ENCODE data around the gene MT1E. TPM values are rescaled to one million over a fixed set of nuclear protein-coding genes. Genes with fewer than 3 reads are reported as not detected.

MT1E gene
- total and polyA plus RNA-seq, 2 of the 13 experiments (the other 11 are each of a cell fraction or from before 2014, with no cell fraction given): 110 to 1,072 TPM

DNA sequence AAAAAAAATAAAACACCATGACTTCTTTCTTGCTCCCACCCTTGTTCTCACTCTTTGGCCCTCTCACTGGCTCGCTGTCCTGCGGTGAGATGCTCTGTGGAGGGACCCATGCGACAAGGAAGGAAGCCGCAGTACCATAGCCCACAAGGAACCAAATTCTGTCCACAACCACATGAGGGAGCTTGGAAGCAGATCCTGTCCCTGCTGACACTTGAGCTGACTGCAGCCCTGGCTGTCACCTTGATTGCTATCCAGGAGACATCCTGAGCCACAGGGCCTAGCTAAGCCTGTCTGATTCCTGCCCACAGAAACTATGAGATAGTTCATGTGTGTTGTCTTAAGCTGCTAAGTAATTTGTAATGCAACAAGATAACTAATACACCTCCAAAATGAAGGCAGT lies 22.0 kb upstream of the MT1E start (continued):
- TF ChIP-seq, protein P1, sequence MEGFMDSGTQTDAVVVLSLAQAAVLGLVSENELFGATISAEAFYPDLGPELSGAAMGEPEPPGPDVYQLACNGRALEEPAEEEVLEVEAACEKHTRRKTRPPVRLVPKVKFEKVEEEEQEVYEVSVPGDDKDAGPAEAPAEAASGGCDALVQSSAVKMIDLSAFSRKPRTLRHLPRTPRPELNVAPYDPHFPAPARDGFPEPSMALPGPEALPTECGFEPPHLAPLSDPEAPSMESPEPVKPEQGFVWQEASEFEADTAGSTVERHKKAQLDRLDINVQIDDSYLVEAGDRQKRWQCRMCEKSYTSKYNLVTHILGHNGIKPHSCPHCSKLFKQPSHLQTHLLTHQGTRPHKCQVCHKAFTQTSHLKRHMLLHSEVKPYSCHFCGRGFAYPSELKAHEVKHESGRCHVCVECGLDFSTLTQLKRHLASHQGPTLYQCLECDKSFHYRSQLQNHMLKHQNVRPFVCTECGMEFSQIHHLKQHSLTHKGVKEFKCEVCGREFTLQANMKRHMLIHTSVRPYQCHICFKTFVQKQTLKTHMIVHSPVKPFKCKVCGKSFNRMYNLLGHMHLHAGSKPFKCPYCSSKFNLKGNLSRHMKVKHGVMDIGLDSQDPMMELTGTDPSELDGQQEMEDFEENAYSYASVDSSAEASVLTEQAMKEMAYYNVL (CRISPR knock-in tag; IDR thresholded peaks at IDR 0.05; ENCODE audit: borderline replicate concordance): peak; percentile 54; the same call in 1 of the 2 replicates
- TF ChIP-seq POLR2AphosphoS5 (IDR thresholded peaks at IDR 0.05; ENCODE audit: low read depth, low read length): no peak
- no peak for TF ChIP-seq ZMYM4 (CRISPR knock-in tag; IDR thresholded peaks at IDR 0.05)
- no peak for TF ChIP-seq CCDC6 (CRISPR knock-in tag; IDR thresholded peaks at IDR 0.05)
- no peak for TF ChIP-seq ZNF510 (CRISPR knock-in tag; IDR thresholded peaks at IDR 0.05; ENCODE audit: low read depth)
- no peak for TF ChIP-seq ZNF850 (CRISPR knock-in tag; conservative IDR thresholded peaks at IDR 0.05)
- TF ChIP-seq ZNF446 (CRISPR knock-in tag; IDR thresholded peaks at IDR 0.05): no peak
- peak; percentile 77; the same call in 1 of the 2 replicates for TF ChIP-seq ZNF614 (CRISPR knock-in tag; IDR thresholded peaks at IDR 0.05; ENCODE audit: borderline replicate concordance)
- no peak for TF ChIP-seq ZFP1 (CRISPR knock-in tag; IDR thresholded peaks at IDR 0.05)
- TF ChIP-seq SAFB2 (CRISPR knock-in tag; IDR thresholded peaks at IDR 0.05; ENCODE audit: borderline replicate concordance, low read depth): peak; percentile 31; the same call in 1 of the 2 replicates
- TF ChIP-seq ZNF781 (CRISPR knock-in tag; IDR thresholded peaks at IDR 0.05; ENCODE audit: borderline replicate concordance, not compliant biosample characterization): no peak
- TF ChIP-seq HES4 (CRISPR knock-in tag; IDR thresholded peaks at IDR 0.05; ENCODE audit: borderline replicate concordance): no peak
- TF ChIP-seq, protein P2, sequence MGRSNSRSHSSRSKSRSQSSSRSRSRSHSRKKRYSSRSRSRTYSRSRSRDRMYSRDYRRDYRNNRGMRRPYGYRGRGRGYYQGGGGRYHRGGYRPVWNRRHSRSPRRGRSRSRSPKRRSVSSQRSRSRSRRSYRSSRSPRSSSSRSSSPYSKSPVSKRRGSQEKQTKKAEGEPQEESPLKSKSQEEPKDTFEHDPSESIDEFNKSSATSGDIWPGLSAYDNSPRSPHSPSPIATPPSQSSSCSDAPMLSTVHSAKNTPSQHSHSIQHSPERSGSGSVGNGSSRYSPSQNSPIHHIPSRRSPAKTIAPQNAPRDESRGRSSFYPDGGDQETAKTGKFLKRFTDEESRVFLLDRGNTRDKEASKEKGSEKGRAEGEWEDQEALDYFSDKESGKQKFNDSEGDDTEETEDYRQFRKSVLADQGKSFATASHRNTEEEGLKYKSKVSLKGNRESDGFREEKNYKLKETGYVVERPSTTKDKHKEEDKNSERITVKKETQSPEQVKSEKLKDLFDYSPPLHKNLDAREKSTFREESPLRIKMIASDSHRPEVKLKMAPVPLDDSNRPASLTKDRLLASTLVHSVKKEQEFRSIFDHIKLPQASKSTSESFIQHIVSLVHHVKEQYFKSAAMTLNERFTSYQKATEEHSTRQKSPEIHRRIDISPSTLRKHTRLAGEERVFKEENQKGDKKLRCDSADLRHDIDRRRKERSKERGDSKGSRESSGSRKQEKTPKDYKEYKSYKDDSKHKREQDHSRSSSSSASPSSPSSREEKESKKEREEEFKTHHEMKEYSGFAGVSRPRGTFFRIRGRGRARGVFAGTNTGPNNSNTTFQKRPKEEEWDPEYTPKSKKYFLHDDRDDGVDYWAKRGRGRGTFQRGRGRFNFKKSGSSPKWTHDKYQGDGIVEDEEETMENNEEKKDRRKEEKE (IDR thresholded peaks at IDR 0.05): no peak
- no peak for TF ChIP-seq ATM (IDR thresholded peaks at IDR 0.05; ENCODE audit: borderline replicate concordance)
- TF ChIP-seq, protein P3, sequence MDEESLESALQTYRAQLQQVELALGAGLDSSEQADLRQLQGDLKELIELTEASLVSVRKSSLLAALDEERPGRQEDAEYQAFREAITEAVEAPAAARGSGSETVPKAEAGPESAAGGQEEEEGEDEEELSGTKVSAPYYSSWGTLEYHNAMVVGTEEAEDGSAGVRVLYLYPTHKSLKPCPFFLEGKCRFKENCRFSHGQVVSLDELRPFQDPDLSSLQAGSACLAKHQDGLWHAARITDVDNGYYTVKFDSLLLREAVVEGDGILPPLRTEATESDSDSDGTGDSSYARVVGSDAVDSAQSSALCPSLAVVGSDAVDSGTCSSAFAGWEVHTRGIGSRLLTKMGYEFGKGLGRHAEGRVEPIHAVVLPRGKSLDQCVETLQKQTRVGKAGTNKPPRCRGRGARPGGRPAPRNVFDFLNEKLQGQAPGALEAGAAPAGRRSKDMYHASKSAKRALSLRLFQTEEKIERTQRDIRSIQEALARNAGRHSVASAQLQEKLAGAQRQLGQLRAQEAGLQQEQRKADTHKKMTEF (CRISPR knock-in tag; IDR thresholded peaks at IDR 0.05): 0 out of 2 replicates have a peak, but pooled peaks have one; percentile 28
- TF ChIP-seq SPEN (CRISPR knock-in tag; IDR thresholded peaks at IDR 0.05; ENCODE audit: low read depth): peak; percentile 69
- TF ChIP-seq SMAD9 (CRISPR knock-in tag; IDR thresholded peaks at IDR 0.05): no peak
- no peak for TF ChIP-seq ZNF780A (CRISPR knock-in tag; IDR thresholded peaks at IDR 0.05)
- TF ChIP-seq, protein P4, sequence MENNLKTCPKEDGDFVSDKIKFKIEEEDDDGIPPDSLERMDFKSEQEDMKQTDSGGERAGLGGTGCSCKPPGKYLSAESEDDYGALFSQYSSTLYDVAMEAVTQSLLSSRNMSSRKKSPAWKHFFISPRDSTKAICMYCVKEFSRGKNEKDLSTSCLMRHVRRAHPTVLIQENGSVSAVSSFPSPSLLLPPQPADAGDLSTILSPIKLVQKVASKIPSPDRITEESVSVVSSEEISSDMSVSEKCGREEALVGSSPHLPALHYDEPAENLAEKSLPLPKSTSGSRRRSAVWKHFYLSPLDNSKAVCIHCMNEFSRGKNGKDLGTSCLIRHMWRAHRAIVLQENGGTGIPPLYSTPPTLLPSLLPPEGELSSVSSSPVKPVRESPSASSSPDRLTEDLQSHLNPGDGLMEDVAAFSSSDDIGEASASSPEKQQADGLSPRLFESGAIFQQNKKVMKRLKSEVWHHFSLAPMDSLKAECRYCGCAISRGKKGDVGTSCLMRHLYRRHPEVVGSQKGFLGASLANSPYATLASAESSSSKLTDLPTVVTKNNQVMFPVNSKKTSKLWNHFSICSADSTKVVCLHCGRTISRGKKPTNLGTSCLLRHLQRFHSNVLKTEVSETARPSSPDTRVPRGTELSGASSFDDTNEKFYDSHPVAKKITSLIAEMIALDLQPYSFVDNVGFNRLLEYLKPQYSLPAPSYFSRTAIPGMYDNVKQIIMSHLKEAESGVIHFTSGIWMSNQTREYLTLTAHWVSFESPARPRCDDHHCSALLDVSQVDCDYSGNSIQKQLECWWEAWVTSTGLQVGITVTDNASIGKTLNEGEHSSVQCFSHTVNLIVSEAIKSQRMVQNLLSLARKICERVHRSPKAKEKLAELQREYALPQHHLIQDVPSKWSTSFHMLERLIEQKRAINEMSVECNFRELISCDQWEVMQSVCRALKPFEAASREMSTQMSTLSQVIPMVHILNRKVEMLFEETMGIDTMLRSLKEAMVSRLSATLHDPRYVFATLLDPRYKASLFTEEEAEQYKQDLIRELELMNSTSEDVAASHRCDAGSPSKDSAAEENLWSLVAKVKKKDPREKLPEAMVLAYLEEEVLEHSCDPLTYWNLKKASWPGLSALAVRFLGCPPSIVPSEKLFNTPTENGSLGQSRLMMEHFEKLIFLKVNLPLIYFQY (CRISPR knock-in tag; IDR thresholded peaks at IDR 0.05; ENCODE audit: borderline replicate concordance): no peak
- no peak for TF ChIP-seq DR1 (CRISPR knock-in tag; IDR thresholded peaks at IDR 0.05)
- no peak for TF ChIP-seq NR2F2 (IDR thresholded peaks at IDR 0.05; ENCODE audit: borderline replicate concordance, low read depth)

Measured in HepG2 (cell line).